ENCODE data around the gene MRNIP. TPM values are rescaled to one million over a fixed set of nuclear protein-coding genes. Genes with fewer than 3 reads are reported as not detected.
A peak's percentile ranks its signal among the peaks of the same experiment; 100 is the strongest.

Gene MRNIP
- total RNA-seq, 1 experiment from 2014 or later = 20.2 TPM

DNA sequence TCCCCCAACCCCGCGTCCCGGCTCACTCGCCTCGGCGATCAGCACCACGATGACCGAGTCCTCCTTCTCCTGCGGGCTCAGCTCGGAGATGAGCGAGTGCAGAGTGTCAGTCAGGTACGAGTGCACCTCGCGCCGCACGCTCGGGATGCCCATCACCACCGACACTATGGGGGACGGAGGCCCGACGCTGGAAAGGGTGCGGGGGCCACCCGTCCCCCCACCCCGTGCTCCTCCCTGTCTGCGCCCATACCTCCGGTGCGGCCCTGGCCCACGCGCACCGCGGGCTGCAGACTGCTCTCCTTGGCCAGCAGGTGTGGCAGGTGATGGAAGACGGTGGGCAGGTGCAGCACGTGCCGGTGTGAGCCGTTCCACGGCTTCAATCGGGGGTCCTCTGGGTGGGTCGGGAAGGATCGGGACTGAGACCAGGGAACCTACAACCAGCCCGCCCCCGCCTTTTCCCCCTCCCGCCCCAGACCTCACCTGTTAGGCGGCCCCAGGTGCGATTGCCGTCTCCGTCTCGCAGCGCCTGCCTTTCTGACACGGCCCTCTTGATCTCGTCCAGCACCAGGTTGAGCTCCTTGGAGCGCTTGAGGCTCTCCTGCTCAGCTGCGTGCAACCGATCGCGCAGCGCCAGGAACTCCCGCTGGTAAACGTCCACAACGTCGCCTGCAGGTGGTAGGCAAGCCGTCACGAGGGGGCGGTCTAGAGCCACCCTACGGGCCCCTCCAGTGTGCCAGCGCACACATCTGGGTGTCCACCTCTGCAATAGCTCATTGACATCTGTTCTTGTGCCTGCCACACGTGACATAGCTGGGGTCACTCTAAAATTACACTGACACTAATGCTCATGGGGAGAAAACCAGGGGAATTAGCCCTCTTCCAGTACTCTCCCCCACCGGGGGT lies 57.1 kb downstream of the MRNIP start:
- ChIA-PET POLR2A (ENCODE audit: unreplicated experiment) (no interaction called here), CTCF (no interaction called here)
- no TSS peak for BruUV-seq (replicated peaks)
- DNase-seq = no peak
- Histone ChIP-seq H3K4me1 (ENCODE audit: insufficient read depth, low read length) (peaks cover 31% of the 10 kb centered on the region), H3K27ac (ENCODE audit: low read length) (no peak overlapping the region), H3F3A (ENCODE audit: low read length, unreplicated experiment) (no peaks in the 10 kb centered on the region), H3K36me3 (ENCODE audit: low read depth, low read length) (no peaks in the 10 kb centered on the region), H2AFZ (ENCODE audit: low read length) (no peak overlapping the region), H4K20me1 (ENCODE audit: low read length) (peaks cover 5% of the 10 kb centered on the region), H3K9me2 (replicated peaks; ENCODE audit: low read length) (no peaks in the 10 kb centered on the region), H3K4me2 (ENCODE audit: low read length) (no peak overlapping the region), H3K79me2 (ENCODE audit: low read length) (peaks cover 41% of the 10 kb centered on the region), H3K4me3 (ENCODE audit: low read length) (no peak overlapping the region), H3K9ac (ENCODE audit: low read length) (no peak overlapping the region), H3K9me3 (ENCODE audit: low read length) (no peaks in the 10 kb centered on the region), H3K27me3 (ENCODE audit: low read length) (no peaks in the 10 kb centered on the region)
- intact Hi-C loops (cut with micrococcal nuclease) = no loop called here
- no peak for ATAC-seq
- no peak for TF ChIP-seq EZH2 (IDR thresholded peaks at IDR 0.05; ENCODE audit: low read length, unreplicated experiment)
- TF ChIP-seq, protein P1, sequence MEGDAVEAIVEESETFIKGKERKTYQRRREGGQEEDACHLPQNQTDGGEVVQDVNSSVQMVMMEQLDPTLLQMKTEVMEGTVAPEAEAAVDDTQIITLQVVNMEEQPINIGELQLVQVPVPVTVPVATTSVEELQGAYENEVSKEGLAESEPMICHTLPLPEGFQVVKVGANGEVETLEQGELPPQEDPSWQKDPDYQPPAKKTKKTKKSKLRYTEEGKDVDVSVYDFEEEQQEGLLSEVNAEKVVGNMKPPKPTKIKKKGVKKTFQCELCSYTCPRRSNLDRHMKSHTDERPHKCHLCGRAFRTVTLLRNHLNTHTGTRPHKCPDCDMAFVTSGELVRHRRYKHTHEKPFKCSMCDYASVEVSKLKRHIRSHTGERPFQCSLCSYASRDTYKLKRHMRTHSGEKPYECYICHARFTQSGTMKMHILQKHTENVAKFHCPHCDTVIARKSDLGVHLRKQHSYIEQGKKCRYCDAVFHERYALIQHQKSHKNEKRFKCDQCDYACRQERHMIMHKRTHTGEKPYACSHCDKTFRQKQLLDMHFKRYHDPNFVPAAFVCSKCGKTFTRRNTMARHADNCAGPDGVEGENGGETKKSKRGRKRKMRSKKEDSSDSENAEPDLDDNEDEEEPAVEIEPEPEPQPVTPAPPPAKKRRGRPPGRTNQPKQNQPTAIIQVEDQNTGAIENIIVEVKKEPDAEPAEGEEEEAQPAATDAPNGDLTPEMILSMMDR (conservative IDR thresholded peaks at IDR 0.05; ENCODE audit: low read depth, low read length) = 0 out of 2 replicates have a peak, but pooled peaks have one; percentile 12

DNA sequence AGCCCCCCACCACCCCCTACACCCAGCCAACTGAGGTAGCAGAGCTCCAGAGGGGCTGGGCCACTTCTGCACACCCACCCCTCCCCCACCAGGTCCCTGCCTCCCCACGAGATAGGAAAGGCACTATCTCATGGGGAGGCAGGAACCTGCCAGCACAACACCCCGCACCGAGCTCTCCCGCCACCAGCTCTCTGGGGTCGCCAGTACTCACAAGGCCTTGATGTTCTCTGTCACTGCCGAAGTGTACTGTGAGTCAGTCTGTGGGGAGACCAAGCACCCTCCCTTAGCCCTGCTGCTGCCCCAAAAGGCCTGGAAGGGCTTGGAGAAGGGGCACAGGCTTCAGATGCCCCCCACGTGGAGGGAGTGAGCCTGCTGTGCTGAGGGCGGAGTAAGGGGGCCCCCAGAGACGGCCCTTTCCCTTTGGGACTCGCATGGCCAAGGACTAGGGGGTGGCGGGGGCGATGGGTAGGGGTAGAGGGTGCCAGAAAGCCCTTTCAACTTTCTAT lies 57.9 kb downstream of the MRNIP start:
- Histone ChIP-seq H3K9me2 (replicated peaks; ENCODE audit: low read length) (no peaks in the 10 kb centered on the region), H3F3A (ENCODE audit: low read length, unreplicated experiment) (no peaks in the 10 kb centered on the region), H3K36me3 (ENCODE audit: low read depth, low read length) (no peaks in the 10 kb centered on the region), H4K20me1 (ENCODE audit: low read length) (peaks cover 5% of the 10 kb centered on the region), H3K9me3 (ENCODE audit: low read length) (no peaks in the 10 kb centered on the region), H2AFZ (ENCODE audit: low read length) (no peak overlapping the region), H3K79me2 (ENCODE audit: low read length) (peaks cover 38% of the 10 kb centered on the region), H3K27ac (ENCODE audit: low read length) (no peak overlapping the region), H3K4me2 (ENCODE audit: low read length) (no peak overlapping the region), H3K4me1 (ENCODE audit: insufficient read depth, low read length) (peaks cover 31% of the 10 kb centered on the region), H3K4me3 (ENCODE audit: low read length) (no peak overlapping the region), H3K27me3 (ENCODE audit: low read length) (no peaks in the 10 kb centered on the region), H3K9ac (ENCODE audit: low read length) (no peak overlapping the region)
- ATAC-seq (no peak), DNase-seq (no peak)
- intact Hi-C loops (cut with micrococcal nuclease) = no loop called here
- CTCF ChIA-PET = no interaction called here
- TF ChIP-seq EZH2phosphoT487 (IDR thresholded peaks at IDR 0.05; ENCODE audit: borderline replicate concordance, low read length) = no peak
- TF ChIP-seq, protein P1 (conservative IDR thresholded peaks at IDR 0.05; ENCODE audit: low read depth, low read length) = no peak
- no peak for TF ChIP-seq EZH2 (IDR thresholded peaks at IDR 0.05; ENCODE audit: low read length, unreplicated experiment)
- POLR2A ChIA-PET (ENCODE audit: unreplicated experiment) = no interaction called here
- no TSS peak for BruUV-seq (replicated peaks)

DNA sequence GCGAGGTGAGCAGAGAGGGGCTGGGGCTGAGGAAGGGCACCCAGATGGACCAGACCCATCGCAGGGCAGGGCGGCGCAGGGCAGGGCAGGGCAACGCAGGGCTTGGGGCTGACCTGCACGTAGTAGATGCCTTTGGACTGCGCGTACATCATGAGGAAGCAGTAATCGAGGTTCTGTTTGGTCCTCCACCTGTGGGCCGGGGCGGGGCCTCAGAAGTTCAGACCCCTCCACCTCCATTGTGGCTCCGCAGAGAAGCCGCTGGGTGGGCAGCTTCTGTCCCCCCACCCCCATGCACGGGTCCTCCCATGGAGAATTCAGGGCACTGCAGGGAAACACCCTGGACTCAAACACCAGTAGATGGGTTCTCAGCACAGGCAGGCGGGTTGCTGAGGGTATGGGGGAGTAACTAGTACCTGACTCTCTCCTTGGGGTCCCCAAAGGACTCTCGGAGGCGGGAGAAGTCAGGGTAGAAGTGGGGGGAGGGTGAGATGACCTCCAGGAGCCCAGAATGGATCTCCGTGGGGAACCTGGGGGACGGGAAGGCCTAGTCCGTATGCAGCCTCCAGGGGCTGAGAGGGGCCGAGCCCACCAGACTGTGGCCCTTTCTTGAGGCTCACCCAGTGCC lies 58.4 kb downstream of the MRNIP start:
- Histone ChIP-seq H3K79me2 (ENCODE audit: low read length) (peaks cover 32% of the 10 kb centered on the region), H3K9me3 (ENCODE audit: low read length) (no peaks in the 10 kb centered on the region), H3K9ac (ENCODE audit: low read length) (no peak overlapping the region), H3K36me3 (ENCODE audit: low read depth, low read length) (no peaks in the 10 kb centered on the region), H3K4me3 (ENCODE audit: low read length) (no peak overlapping the region), H3K9me2 (replicated peaks; ENCODE audit: low read length) (no peaks in the 10 kb centered on the region), H3K27me3 (ENCODE audit: low read length) (no peaks in the 10 kb centered on the region), H3K4me1 (ENCODE audit: insufficient read depth, low read length) (peaks cover 32% of the 10 kb centered on the region), H4K20me1 (ENCODE audit: low read length) (peaks cover 5% of the 10 kb centered on the region), H3K27ac (ENCODE audit: low read length) (no peak overlapping the region), H2AFZ (ENCODE audit: low read length) (no peak overlapping the region), H3K4me2 (ENCODE audit: low read length) (no peak overlapping the region), H3F3A (ENCODE audit: low read length, unreplicated experiment) (no peaks in the 10 kb centered on the region)
- TF ChIP-seq EZH2phosphoT487 (IDR thresholded peaks at IDR 0.05; ENCODE audit: borderline replicate concordance, low read length) (no peak), EZH2 (IDR thresholded peaks at IDR 0.05; ENCODE audit: low read length, unreplicated experiment) (no peak)
- ATAC-seq (no peak), DNase-seq (no peak)
- POLR2A ChIA-PET (ENCODE audit: unreplicated experiment) = no interaction called here
- CTCF ChIA-PET = no interaction called here
- no TSS peak for BruUV-seq (replicated peaks)
- intact Hi-C loops (cut with micrococcal nuclease) = no loop called here
